ENCODE data around the gene GMDS. TPM values are rescaled to one million over a fixed set of nuclear protein-coding genes. Genes with fewer than 3 reads are reported as not detected.

The GMDS gene
- total and polyA plus RNA-seq, 2 experiments from 2014 or later: 30.1 to 36.5 TPM

DNA sequence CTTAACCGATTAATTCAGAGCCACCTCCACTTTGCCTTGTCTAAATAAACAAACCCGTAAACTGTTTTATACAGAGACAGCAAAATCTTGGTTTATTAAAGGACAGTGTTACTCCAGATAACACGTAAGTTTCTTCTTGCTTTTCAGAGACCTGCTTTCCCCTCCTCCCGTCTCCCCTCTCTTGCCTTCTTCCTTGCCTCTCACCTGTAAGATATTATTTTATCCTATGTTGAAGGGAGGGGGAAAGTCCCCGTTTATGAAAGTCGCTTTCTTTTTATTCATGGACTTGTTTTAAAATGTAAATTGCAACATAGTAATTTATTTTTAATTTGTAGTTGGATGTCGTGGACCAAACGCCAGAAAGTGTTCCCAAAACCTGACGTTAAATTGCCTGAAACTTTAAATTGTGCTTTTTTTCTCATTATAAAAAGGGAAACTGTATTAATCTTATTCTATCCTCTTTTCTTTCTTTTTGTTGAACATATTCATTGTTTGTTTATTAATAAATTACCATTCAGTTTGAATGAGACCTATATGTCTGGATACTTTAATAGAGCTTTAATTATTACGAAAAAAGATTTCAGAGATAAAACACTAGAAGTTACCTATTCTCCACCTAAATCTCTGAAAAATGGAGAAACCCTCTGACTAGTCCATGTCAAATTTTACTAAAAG, 633.0 kb downstream of the GMDS start:
- H3K4me3 Mint-ChIP-seq: peak overlapping the region; percentile 66
- H3K9me2 ChIP-seq (ENCODE audit: insufficient read depth): no peaks in the 10 kb centered on the region
- H3K4me3 ChIP-seq: peak overlapping the region; percentile 46
- no peaks in the 10 kb centered on the region for H3K36me3 ChIP-seq (ENCODE audit: insufficient read depth)
- H3K4me2 ChIP-seq: no peak overlapping the region; the same call in 1 of the 2 replicates
- peaks cover 23% of the 10 kb centered on the region for H4K20me1 ChIP-seq (replicated peaks; ENCODE audit: insufficient read depth)
- DNase-seq (ENCODE audit: low spot score) (no peak), ATAC-seq (no peak)
- no peak for TF ChIP-seq ZNF331 (CRISPR knock-in tag; IDR thresholded peaks at IDR 0.05; ENCODE audit: low read depth)
- TF ChIP-seq EZH2 (IDR thresholded peaks at IDR 0.05; ENCODE audit: low read depth, unreplicated experiment): peak; percentile 71
- H3K27me3 Mint-ChIP-seq (ENCODE audit: insufficient read depth, low read depth, poor library complexity): peaks cover 81% of the 10 kb centered on the region
- H3K79me2 ChIP-seq (replicated peaks; ENCODE audit: insufficient read depth): no peaks in the 10 kb centered on the region
- no peak overlapping the region for H3K27ac ChIP-seq (ENCODE audit: low read depth)
- peaks cover 9% of the 10 kb centered on the region for H3K9me3 Mint-ChIP-seq
- no peak overlapping the region for H3K27ac Mint-ChIP-seq
- no peak overlapping the region for H2AFZ ChIP-seq
- H3K4me1 Mint-ChIP-seq: peaks cover 31% of the 10 kb centered on the region
- H3F3A ChIP-seq (replicated peaks; ENCODE audit: low read depth): peaks cover 24% of the 10 kb centered on the region; the same call in 1 of the 2 replicates
- H3K4me1 ChIP-seq (ENCODE audit: insufficient read depth): peaks cover 39% of the 10 kb centered on the region
- no peaks in the 10 kb centered on the region; the same call in 2 of the 3 replicates for H3K36me3 Mint-ChIP-seq (ENCODE audit: low read depth)
- peaks cover 97% of the 10 kb centered on the region for H3K27me3 ChIP-seq (ENCODE audit: insufficient read depth)

DNA sequence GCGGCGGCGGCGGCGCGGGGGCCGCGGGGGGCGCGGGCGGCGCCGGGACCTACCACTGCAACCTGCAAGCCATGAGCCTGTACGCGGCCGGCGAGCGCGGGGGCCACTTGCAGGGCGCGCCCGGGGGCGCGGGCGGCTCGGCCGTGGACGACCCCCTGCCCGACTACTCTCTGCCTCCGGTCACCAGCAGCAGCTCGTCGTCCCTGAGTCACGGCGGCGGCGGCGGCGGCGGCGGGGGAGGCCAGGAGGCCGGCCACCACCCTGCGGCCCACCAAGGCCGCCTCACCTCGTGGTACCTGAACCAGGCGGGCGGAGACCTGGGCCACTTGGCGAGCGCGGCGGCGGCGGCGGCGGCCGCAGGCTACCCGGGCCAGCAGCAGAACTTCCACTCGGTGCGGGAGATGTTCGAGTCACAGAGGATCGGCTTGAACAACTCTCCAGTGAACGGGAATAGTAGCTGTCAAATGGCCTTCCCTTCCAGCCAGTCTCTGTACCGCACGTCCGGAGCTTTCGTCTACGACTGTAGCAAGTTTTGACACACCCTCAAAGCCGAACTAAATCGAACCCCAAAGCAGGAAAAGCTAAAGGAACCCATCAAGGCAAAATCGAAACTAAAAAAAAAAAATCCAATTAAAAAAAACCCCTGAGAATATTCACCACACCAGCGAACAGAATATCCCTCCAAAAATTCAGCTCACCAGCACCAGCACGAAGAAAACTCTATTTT, 633.7 kb downstream of the GMDS start:
- H3K4me1 ChIP-seq (ENCODE audit: insufficient read depth): peaks cover 34% of the 10 kb centered on the region
- peak overlapping the region; percentile 73 for H3K4me2 ChIP-seq
- no peak overlapping the region for H3K27ac ChIP-seq (ENCODE audit: low read depth)
- H3K36me3 ChIP-seq (ENCODE audit: insufficient read depth): no peaks in the 10 kb centered on the region
- H2AFZ ChIP-seq: 0 out of 2 replicates have a peak overlapping the region, but pooled peaks have one; percentile 59
- H3K4me3 ChIP-seq: peak overlapping the region; percentile 46
- H3F3A ChIP-seq (replicated peaks; ENCODE audit: low read depth): peaks cover 18% of the 10 kb centered on the region; the same call in 1 of the 2 replicates
- H3K9me2 ChIP-seq (ENCODE audit: insufficient read depth): no peaks in the 10 kb centered on the region
- no peaks in the 10 kb centered on the region for H3K79me2 ChIP-seq (replicated peaks; ENCODE audit: insufficient read depth)
- peaks cover 32% of the 10 kb centered on the region for H3K4me1 Mint-ChIP-seq
- peaks cover 6% of the 10 kb centered on the region; the same call in 2 of the 3 replicates for H3K9me3 Mint-ChIP-seq
- H3K27me3 Mint-ChIP-seq (ENCODE audit: insufficient read depth, low read depth, poor library complexity): peaks cover 81% of the 10 kb centered on the region
- no peak overlapping the region for H3K27ac Mint-ChIP-seq
- peaks cover 97% of the 10 kb centered on the region for H3K27me3 ChIP-seq (ENCODE audit: insufficient read depth)
- DNase-seq (ENCODE audit: low spot score) (peak; percentile 49), ATAC-seq (no peak)
- peaks cover 22% of the 10 kb centered on the region for H4K20me1 ChIP-seq (replicated peaks; ENCODE audit: insufficient read depth)
- no peaks in the 10 kb centered on the region; the same call in 2 of the 3 replicates for H3K36me3 Mint-ChIP-seq (ENCODE audit: low read depth)
- H3K4me3 Mint-ChIP-seq: peak overlapping the region; percentile 66
- TF ChIP-seq EZH2 (IDR thresholded peaks at IDR 0.05; ENCODE audit: low read depth, unreplicated experiment) (peak; percentile 96), ZNF462 (CRISPR knock-in tag; IDR thresholded peaks at IDR 0.05) (no peak), NANOG (IDR thresholded peaks at IDR 0.05; ENCODE audit: borderline replicate concordance) (no peak), CREB1 (CRISPR knock-in tag; IDR thresholded peaks at IDR 0.05; ENCODE audit: low read depth) (no peak), EZH2phosphoT487 (IDR thresholded peaks at IDR 0.05; ENCODE audit: unreplicated experiment) (peak; percentile 97), CTCF (conservative IDR thresholded peaks at IDR 0.05; ENCODE audit: low read depth in 2 of 2) (no peak), POLR2AphosphoS5 (IDR thresholded peaks at IDR 0.05; ENCODE audit: low read depth) (no peak), JUNB (IDR thresholded peaks at IDR 0.05; ENCODE audit: unreplicated experiment) (no peak), STAT1 (IDR thresholded peaks at IDR 0.05; ENCODE audit: unreplicated experiment) (no peak)
- TF ChIP-seq, protein P1, sequence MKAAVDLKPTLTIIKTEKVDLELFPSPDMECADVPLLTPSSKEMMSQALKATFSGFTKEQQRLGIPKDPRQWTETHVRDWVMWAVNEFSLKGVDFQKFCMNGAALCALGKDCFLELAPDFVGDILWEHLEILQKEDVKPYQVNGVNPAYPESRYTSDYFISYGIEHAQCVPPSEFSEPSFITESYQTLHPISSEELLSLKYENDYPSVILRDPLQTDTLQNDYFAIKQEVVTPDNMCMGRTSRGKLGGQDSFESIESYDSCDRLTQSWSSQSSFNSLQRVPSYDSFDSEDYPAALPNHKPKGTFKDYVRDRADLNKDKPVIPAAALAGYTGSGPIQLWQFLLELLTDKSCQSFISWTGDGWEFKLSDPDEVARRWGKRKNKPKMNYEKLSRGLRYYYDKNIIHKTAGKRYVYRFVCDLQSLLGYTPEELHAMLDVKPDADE (IDR thresholded peaks at IDR 0.05): no peak
